ENCODE measurements around the gene CYP2C8. TPM values are rescaled to one million over a fixed set of nuclear protein-coding genes. Genes with fewer than 3 reads are reported as not detected.
"Not testable (repeated sequence)": the region's sequence is repeated elsewhere in the genome, so short reads cannot be mapped to it uniquely, and the experiment has no call there.

CYP2C8 gene
- total and polyA plus RNA-seq, 2 experiments from 2014 or later, result 2.2 to 4.1 TPM

GRCh38 chr10:95096143-95096542 is 26.8 kb upstream of the CYP2C8 start:
- Histone ChIP-seq H4K20me1 (ENCODE audit: insufficient read depth, poor library complexity, severe bottlenecking) (no peaks in the 10 kb centered on the region), H3K27ac (no peak overlapping the region), H2AFZ (no peak overlapping the region), H3K9me3 (ENCODE audit: low read depth) (no peaks in the 10 kb centered on the region), H3K9me2 (replicated peaks; ENCODE audit: insufficient read depth) (no peaks in the 10 kb centered on the region), H3K4me3 (no peak overlapping the region), H3K36me3 (replicated peaks; ENCODE audit: insufficient read depth, low read depth) (no peaks in the 10 kb centered on the region), H3K4me2 (no peak overlapping the region), H3K79me2 (no peaks in the 10 kb centered on the region), H3K4me1 (ENCODE audit: insufficient read depth) (no peaks in the 10 kb centered on the region), H3K27me3 (no peaks in the 10 kb centered on the region)
- TF ChIP-seq EZH2phosphoT487 (IDR thresholded peaks at IDR 0.05; ENCODE audit: low read depth, severe bottlenecking, unreplicated experiment) (no peak), EZH2 (IDR thresholded peaks at IDR 0.05; ENCODE audit: borderline replicate concordance) (no peak), CTCF (IDR thresholded peaks at IDR 0.05; ENCODE audit: poor library complexity) (no peak)
- WGBS (ENCODE audit: low lambda C conversion rate, missing lambda C conversion rate), result 95% methylated on average over 1 of the region's 1 CpG
- no peak for DNase-seq (ENCODE audit: low spot score)

GRCh38 chr10:95079626-95080025 is 10.3 kb upstream of the CYP2C8 start:
- WGBS (ENCODE audit: low lambda C conversion rate, missing lambda C conversion rate), result 93% methylated on average over 4 of the region's 5 CpGs
- H3K36me3 ChIP-seq (replicated peaks; ENCODE audit: insufficient read depth, low read depth), result not testable (repeated sequence)

GRCh38 chr10:95077556-95077955 is 8.3 kb upstream of the CYP2C8 start:
- Histone ChIP-seq H3K36me3 (replicated peaks; ENCODE audit: insufficient read depth, low read depth) (no peaks in the 10 kb centered on the region), H3K4me2 (no peak overlapping the region), H3K9me2 (replicated peaks; ENCODE audit: insufficient read depth) (no peaks in the 10 kb centered on the region), H3K27me3 (no peaks in the 10 kb centered on the region), H2AFZ (no peak overlapping the region), H3K27ac (no peak overlapping the region), H3K79me2 (no peaks in the 10 kb centered on the region), H3K4me1 (ENCODE audit: insufficient read depth) (no peaks in the 10 kb centered on the region), H4K20me1 (ENCODE audit: insufficient read depth, poor library complexity, severe bottlenecking) (no peaks in the 10 kb centered on the region), H3K4me3 (no peak overlapping the region), H3K9me3 (ENCODE audit: low read depth) (no peaks in the 10 kb centered on the region)
- TF ChIP-seq EZH2 (IDR thresholded peaks at IDR 0.05; ENCODE audit: borderline replicate concordance) (no peak), EZH2phosphoT487 (IDR thresholded peaks at IDR 0.05; ENCODE audit: low read depth, severe bottlenecking, unreplicated experiment) (no peak), CTCF (IDR thresholded peaks at IDR 0.05; ENCODE audit: poor library complexity) (no peak)
- DNase-seq (ENCODE audit: low spot score), result no peak

More at GRCh38 chr10:95079626-95080025, 10.3 kb upstream of the CYP2C8 start:
- not testable (repeated sequence) for H4K20me1 ChIP-seq (ENCODE audit: insufficient read depth, poor library complexity, severe bottlenecking); H3K9me2 ChIP-seq (replicated peaks; ENCODE audit: insufficient read depth); H2AFZ ChIP-seq; H3K27me3 ChIP-seq; H3K4me3 ChIP-seq; H3K4me1 ChIP-seq (ENCODE audit: insufficient read depth); H3K9me3 ChIP-seq (ENCODE audit: low read depth); DNase-seq (ENCODE audit: low spot score); H3K4me2 ChIP-seq; H3K27ac ChIP-seq; H3K79me2 ChIP-seq

GRCh38 chr10:95071107-95071660 is 1.9 kb upstream of the CYP2C8 start:
- no peaks in the 10 kb centered on the region for H3K4me1 ChIP-seq (ENCODE audit: insufficient read depth)
- no peaks in the 10 kb centered on the region for H3K9me3 ChIP-seq (ENCODE audit: low read depth)
- no peak for DNase-seq (ENCODE audit: low spot score)
- H3K27me3 ChIP-seq, result no peaks in the 10 kb centered on the region
- H2AFZ ChIP-seq, result no peak overlapping the region
- H3K79me2 ChIP-seq, result no peaks in the 10 kb centered on the region
- no peaks in the 10 kb centered on the region for H3K36me3 ChIP-seq (replicated peaks; ENCODE audit: insufficient read depth, low read depth)
- H3K4me3 ChIP-seq, result no peak overlapping the region
- no peak overlapping the region for H3K27ac ChIP-seq
- no peaks in the 10 kb centered on the region for H4K20me1 ChIP-seq (ENCODE audit: insufficient read depth, poor library complexity, severe bottlenecking)
- H3K9me2 ChIP-seq (replicated peaks; ENCODE audit: insufficient read depth), result no peaks in the 10 kb centered on the region
- no peak for TF ChIP-seq EZH2 (IDR thresholded peaks at IDR 0.05; ENCODE audit: borderline replicate concordance)
- TF ChIP-seq EZH2phosphoT487 (IDR thresholded peaks at IDR 0.05; ENCODE audit: low read depth, severe bottlenecking, unreplicated experiment), result no peak
- no peak for TF ChIP-seq CTCF (IDR thresholded peaks at IDR 0.05; ENCODE audit: poor library complexity)
- no peak overlapping the region for H3K4me2 ChIP-seq
- 51% methylated on average over 3 of the region's 3 CpGs for WGBS (ENCODE audit: low lambda C conversion rate, missing lambda C conversion rate)

- not testable (repeated sequence) for H2AFZ ChIP-seq; H4K20me1 ChIP-seq (ENCODE audit: insufficient read depth, poor library complexity, severe bottlenecking); H3K9me3 ChIP-seq (ENCODE audit: low read depth); H3K4me3 ChIP-seq; H3K36me3 ChIP-seq (replicated peaks; ENCODE audit: insufficient read depth, low read depth); H3K4me1 ChIP-seq (ENCODE audit: insufficient read depth); DNase-seq (ENCODE audit: low spot score); H3K27ac ChIP-seq; H3K4me2 ChIP-seq; H3K9me2 ChIP-seq (replicated peaks; ENCODE audit: insufficient read depth); H3K79me2 ChIP-seq; H3K27me3 ChIP-seq
- 88% methylated on average over 4 of the region's 4 CpGs for WGBS (ENCODE audit: low lambda C conversion rate, missing lambda C conversion rate)
These were observed 5.2 kb downstream of the CYP2C8 start for GRCh38 chr10:95064125-95064524.
